ENCODE measurements around the gene MAEA.

- TF ChIP-seq, protein P1, sequence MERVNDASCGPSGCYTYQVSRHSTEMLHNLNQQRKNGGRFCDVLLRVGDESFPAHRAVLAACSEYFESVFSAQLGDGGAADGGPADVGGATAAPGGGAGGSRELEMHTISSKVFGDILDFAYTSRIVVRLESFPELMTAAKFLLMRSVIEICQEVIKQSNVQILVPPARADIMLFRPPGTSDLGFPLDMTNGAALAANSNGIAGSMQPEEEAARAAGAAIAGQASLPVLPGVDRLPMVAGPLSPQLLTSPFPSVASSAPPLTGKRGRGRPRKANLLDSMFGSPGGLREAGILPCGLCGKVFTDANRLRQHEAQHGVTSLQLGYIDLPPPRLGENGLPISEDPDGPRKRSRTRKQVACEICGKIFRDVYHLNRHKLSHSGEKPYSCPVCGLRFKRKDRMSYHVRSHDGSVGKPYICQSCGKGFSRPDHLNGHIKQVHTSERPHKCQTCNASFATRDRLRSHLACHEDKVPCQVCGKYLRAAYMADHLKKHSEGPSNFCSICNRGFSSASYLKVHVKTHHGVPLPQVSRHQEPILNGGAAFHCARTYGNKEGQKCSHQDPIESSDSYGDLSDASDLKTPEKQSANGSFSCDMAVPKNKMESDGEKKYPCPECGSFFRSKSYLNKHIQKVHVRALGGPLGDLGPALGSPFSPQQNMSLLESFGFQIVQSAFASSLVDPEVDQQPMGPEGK (CRISPR knock-in tag; IDR thresholded peaks at IDR 0.05; ENCODE audit: borderline replicate concordance), result no peak
- TF ChIP-seq, protein P2, sequence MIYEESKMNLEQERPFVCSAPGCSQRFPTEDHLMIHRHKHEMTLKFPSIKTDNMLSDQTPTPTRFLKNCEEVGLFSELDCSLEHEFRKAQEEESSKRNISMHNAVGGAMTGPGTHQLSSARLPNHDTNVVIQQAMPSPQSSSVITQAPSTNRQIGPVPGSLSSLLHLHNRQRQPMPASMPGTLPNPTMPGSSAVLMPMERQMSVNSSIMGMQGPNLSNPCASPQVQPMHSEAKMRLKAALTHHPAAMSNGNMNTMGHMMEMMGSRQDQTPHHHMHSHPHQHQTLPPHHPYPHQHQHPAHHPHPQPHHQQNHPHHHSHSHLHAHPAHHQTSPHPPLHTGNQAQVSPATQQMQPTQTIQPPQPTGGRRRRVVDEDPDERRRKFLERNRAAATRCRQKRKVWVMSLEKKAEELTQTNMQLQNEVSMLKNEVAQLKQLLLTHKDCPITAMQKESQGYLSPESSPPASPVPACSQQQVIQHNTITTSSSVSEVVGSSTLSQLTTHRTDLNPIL (CRISPR knock-in tag; IDR thresholded peaks at IDR 0.05; ENCODE audit: low read depth), result no peak
- TF ChIP-seq ARNTL (CRISPR knock-in tag; IDR thresholded peaks at IDR 0.05; ENCODE audit: borderline replicate concordance, low read depth) (no peak), SNAI2 (CRISPR knock-in tag; IDR thresholded peaks at IDR 0.05) (no peak), POU6F1 (CRISPR knock-in tag; IDR thresholded peaks at IDR 0.05; ENCODE audit: borderline replicate concordance, low read depth) (no peak), ESRRG (CRISPR knock-in tag; IDR thresholded peaks at IDR 0.05) (no peak), TCF4 (CRISPR knock-in tag; IDR thresholded peaks at IDR 0.05; ENCODE audit: borderline replicate concordance) (no peak), ZFP3 (CRISPR knock-in tag; IDR thresholded peaks at IDR 0.05) (no peak)
Measured at GRCh38 chr4:1356181-1356998, 66.7 kb downstream of the MAEA start.

Measured in SK-N-SH treated with all-trans-retinoic acid at 6 μM for 48 hours (cell line).